ENCODE data around the gene AKAP1. TPM values are rescaled to one million over a fixed set of nuclear protein-coding genes. Genes with fewer than 3 reads are reported as not detected.

AKAP1 gene
- total and polyA plus RNA-seq, 4 donors, result 31.3 to 58.5 (median 39.8) TPM

GRCh38 chr17:57110579-57111325 lies 25.7 kb downstream of the AKAP1 start:
- no peak for DNase-seq (ENCODE audit: low spot score)
- Histone ChIP-seq H3K36me3 (ENCODE audit: control insufficient read depth in 4 of 4, insufficient read depth in 3 of 4, low read depth in 1 of 4, low read length in 3 of 4) (peaks cover 4 to 19% (median 9%) of the 10 kb centered on the region in 4 donors), H3K4me3 (ENCODE audit: low read depth in 1 of 3, low read length in 3 of 3) (no peak overlapping the region), H3K9me3 (ENCODE audit: control insufficient read depth in 4 of 4, low read length in 3 of 4) (no peaks in the 10 kb centered on the region), H3K4me1 (ENCODE audit: control insufficient read depth in 4 of 4, insufficient read depth in 4 of 4, low read length in 3 of 4) (peaks cover 15 to 64% (median 52%) of the 10 kb centered on the region in 4 donors), H3K9ac (ENCODE audit: low read depth in 1 of 2, low read length in 2 of 2) (no peak overlapping the region), H3K27me3 (ENCODE audit: control insufficient read depth in 4 of 4, insufficient read depth in 4 of 4, low read length in 3 of 4) (no peaks in the 10 kb centered on the region), H3K27ac (ENCODE audit: low read depth in 1 of 2, low read length in 2 of 2) (no peak overlapping the region)
- no peak for TF ChIP-seq REST (IDR thresholded peaks at IDR 0.05)
- no peak for TF ChIP-seq SP1 (IDR thresholded peaks at IDR 0.05)
- no peak for TF ChIP-seq GABPA (IDR thresholded peaks at IDR 0.05 in 1 of 2, conservative IDR thresholded peaks at IDR 0.05 in 1 of 2)
- no peak for TF ChIP-seq EGR1 (IDR thresholded peaks at IDR 0.05; ENCODE audit: low read depth in 2 of 2)
- TF ChIP-seq, protein P1, sequence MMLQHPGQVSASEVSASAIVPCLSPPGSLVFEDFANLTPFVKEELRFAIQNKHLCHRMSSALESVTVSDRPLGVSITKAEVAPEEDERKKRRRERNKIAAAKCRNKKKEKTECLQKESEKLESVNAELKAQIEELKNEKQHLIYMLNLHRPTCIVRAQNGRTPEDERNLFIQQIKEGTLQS (IDR thresholded peaks at IDR 0.05), result no peak
- TF ChIP-seq RAD21 (IDR thresholded peaks at IDR 0.05), result no peak
- TF ChIP-seq JUND (IDR thresholded peaks at IDR 0.05), result no peak
- no peak for TF ChIP-seq FOXA2 (IDR thresholded peaks at IDR 0.05)
- TF ChIP-seq YY1 (IDR thresholded peaks at IDR 0.05), result no peak
- TF ChIP-seq HNF4A (conservative IDR thresholded peaks at IDR 0.05), result no peak
- no peak for TF ChIP-seq NR2F2 (IDR thresholded peaks at IDR 0.05)
- no peak for TF ChIP-seq TAF1 (conservative IDR thresholded peaks at IDR 0.05)
- no peak for TF ChIP-seq CTCF (IDR thresholded peaks at IDR 0.05; ENCODE audit: low read depth, low read length, missing input control)
- TF ChIP-seq ZBTB33 (IDR thresholded peaks at IDR 0.05), result no peak
- TF ChIP-seq MAX (IDR thresholded peaks at IDR 0.05), result no peak
- TF ChIP-seq RXRA (IDR thresholded peaks at IDR 0.05), result no peak
- WGBS, result 60% methylated on average over 12 of the region's 12 CpGs
